ENCODE measurements around the gene CNTN1.
"Not testable (repeated sequence)": the region's sequence is repeated elsewhere in the genome, so short reads cannot be mapped to it uniquely, and the experiment has no call there.

CNTN1 gene

DNA sequence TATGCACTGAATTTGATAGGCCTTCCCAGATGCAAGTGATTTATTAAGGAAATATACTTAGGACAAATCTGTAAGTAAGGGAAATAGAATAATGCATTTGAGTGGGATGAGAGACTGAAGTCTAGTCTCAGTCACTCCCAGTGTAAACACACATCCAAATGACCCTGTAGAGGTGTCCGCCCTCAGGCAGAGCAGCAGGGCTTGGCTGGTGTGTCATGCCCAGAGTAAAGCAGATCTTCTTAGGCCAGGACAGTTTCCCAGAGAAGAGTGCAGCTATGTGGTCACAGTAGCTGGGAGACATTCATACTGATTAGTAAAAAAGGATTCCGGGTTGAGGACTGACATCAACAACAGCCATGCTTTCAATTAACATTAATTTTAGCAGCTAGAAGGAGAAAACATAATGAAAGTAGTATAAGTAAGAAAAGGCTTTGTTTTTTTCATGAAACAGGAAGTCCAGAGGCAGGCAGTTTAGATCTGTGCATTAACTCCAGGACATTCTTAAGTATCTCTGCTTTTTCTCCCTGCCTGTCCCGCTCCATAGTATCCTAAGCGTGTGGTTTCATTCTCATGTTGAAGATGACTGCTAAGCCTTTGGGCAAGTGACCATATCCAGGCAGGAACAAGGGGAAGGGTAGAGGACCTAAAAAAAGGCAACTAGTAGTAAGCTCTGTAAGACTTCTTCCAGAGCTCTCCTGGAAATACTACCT is 35.7 kb downstream of the CNTN1 start:
- Histone ChIP-seq H3K36me3 (ENCODE audit: control insufficient read depth in 2 of 2, insufficient read depth in 2 of 2, low read length in 2 of 2) (no peaks in the 10 kb centered on the region), H3K4me3 (ENCODE audit: low read length in 2 of 2) (no peak overlapping the region), H3K27ac (ENCODE audit: low read depth in 2 of 2, low read length in 2 of 2) (no peak overlapping the region), H3K9ac (ENCODE audit: low read depth in 1 of 2, low read length in 2 of 2) (no peak overlapping the region), H3K4me1 (ENCODE audit: control insufficient read depth in 2 of 2, insufficient read depth in 2 of 2, low read length in 2 of 2) (no peaks in the 10 kb centered on the region), H3K27me3 (ENCODE audit: control insufficient read depth in 2 of 2, insufficient read depth in 2 of 2, low read length in 2 of 2) (no peaks in the 10 kb centered on the region), H3K9me3 (ENCODE audit: control insufficient read depth in 2 of 2, low read length in 2 of 2) (no peaks in the 10 kb centered on the region)

DNA sequence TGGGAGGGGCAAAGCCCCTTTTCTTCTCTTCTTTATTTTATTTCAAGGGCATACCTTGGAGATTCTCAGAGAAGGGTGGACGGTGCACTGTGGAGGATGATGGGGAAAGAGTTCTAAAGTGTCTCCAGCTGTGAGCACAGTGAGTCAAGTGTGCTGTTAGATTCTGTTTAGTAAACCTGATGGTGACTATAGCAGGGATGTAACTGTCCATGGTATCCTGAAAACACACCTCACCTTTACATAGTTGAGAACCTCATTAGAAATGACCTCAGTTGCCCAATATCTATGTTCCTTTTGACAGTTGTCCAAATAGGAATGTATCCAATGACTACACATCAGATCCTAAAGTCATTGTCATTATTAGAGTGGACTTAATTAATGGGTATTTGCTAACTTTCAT is 38.0 kb downstream of the CNTN1 start:
- Histone ChIP-seq H3K4me3 (ENCODE audit: low read length in 2 of 2) (no peak overlapping the region), H3K27ac (ENCODE audit: low read depth in 2 of 2, low read length in 2 of 2) (no peak overlapping the region), H3K9ac (ENCODE audit: low read depth in 1 of 2, low read length in 2 of 2) (no peak overlapping the region), H3K9me3 (ENCODE audit: control insufficient read depth in 2 of 2, low read length in 2 of 2) (no peaks in the 10 kb centered on the region), H3K27me3 (ENCODE audit: control insufficient read depth in 2 of 2, insufficient read depth in 2 of 2, low read length in 2 of 2) (no peaks in the 10 kb centered on the region), H3K36me3 (ENCODE audit: control insufficient read depth in 2 of 2, insufficient read depth in 2 of 2, low read length in 2 of 2) (no peaks in the 10 kb centered on the region), H3K4me1 (ENCODE audit: control insufficient read depth in 2 of 2, insufficient read depth in 2 of 2, low read length in 2 of 2) (no peaks in the 10 kb centered on the region)

DNA sequence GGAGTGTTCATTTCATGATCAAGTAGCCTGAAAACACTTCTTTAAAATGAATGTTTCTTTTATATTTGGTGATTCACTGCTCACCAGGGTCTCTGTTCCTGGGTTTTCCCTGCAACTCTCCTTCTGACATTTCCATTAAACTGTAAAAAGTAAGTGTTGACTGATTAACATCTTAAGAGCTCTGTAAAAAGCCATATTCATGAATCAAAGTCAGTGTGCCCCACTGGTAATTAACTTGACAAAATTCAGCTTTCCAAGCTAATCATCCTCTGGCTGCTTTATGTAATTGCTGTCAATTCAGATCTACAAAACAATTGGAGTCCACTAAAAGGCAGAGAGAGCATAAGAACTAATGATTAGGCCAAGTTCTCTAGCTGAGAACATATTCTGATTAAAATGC is 41.6 kb downstream of the CNTN1 start:
- Histone ChIP-seq H3K9ac (ENCODE audit: low read depth in 1 of 2, low read length in 2 of 2) (no peak overlapping the region), H3K27me3 (ENCODE audit: control insufficient read depth in 2 of 2, insufficient read depth in 2 of 2, low read length in 2 of 2) (no peaks in the 10 kb centered on the region), H3K27ac (ENCODE audit: low read depth in 2 of 2, low read length in 2 of 2) (no peak overlapping the region), H3K4me1 (ENCODE audit: control insufficient read depth in 2 of 2, insufficient read depth in 2 of 2, low read length in 2 of 2) (no peaks in the 10 kb centered on the region), H3K9me3 (ENCODE audit: control insufficient read depth in 2 of 2, low read length in 2 of 2) (no peaks in the 10 kb centered on the region), H3K36me3 (ENCODE audit: control insufficient read depth in 2 of 2, insufficient read depth in 2 of 2, low read length in 2 of 2) (no peaks in the 10 kb centered on the region), H3K4me3 (ENCODE audit: low read length in 2 of 2) (no peak overlapping the region)

DNA sequence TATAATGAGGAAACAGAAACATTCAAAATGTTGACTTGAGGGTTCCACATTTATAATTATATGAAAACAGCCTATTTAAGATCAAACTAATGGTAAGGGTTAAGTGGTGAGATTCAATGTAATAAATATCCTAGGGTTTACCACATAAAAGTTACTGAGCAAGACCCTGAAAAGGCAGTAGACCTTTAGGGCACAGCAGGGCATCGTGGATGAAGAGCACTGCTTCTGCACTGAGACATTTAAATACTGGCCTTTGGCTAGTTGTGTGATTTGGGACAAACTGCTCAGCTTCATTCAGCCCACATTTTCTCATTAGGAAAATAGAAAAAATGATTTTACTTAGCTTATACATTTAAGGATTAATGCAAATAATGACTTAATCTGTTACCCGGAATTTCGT is 42.0 kb downstream of the CNTN1 start:
- Histone ChIP-seq H3K9ac (ENCODE audit: low read depth in 1 of 2, low read length in 2 of 2) (no peak overlapping the region), H3K9me3 (ENCODE audit: control insufficient read depth in 2 of 2, low read length in 2 of 2) (no peaks in the 10 kb centered on the region), H3K4me1 (ENCODE audit: control insufficient read depth in 2 of 2, insufficient read depth in 2 of 2, low read length in 2 of 2) (no peaks in the 10 kb centered on the region), H3K36me3 (ENCODE audit: control insufficient read depth in 2 of 2, insufficient read depth in 2 of 2, low read length in 2 of 2) (no peaks in the 10 kb centered on the region), H3K4me3 (ENCODE audit: low read length in 2 of 2) (no peak overlapping the region), H3K27me3 (ENCODE audit: control insufficient read depth in 2 of 2, insufficient read depth in 2 of 2, low read length in 2 of 2) (no peaks in the 10 kb centered on the region), H3K27ac (ENCODE audit: low read depth in 2 of 2, low read length in 2 of 2) (no peak overlapping the region)

DNA sequence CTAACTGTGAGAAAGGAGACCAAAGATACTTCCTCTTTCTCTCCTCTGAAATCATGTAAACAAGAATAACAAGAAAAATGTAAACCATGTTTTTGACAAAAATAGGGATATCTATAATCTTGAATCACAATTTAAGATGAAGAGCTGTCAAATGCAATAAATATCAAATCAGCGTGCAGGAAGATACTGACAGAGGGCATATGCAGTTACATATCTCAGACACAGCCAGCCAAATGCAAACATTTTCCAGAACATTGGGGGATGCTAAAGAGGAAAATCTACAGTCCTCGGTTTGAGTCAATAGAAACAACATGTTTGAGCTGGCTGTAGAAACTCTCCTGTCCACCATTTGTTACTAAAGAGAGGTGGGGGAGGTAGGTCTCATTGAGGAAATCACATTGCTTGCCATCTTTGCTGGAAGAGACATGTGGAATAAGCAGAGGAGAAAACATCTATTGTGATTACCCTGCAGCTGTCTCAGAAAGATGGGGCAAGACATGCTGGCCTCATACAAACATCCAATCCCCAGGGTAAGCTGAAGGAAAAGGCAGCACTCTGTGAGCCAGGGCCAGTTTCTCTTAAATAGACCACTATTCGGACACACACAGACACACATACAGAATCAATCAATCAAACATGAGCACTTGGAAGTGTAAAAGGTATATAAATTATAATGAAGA is 43.5 kb downstream of the CNTN1 start:
- H3K9ac ChIP-seq (ENCODE audit: low read depth in 1 of 2, low read length in 2 of 2) = no peak overlapping the region
- H3K4me1 ChIP-seq (ENCODE audit: control insufficient read depth in 2 of 2, insufficient read depth in 2 of 2, low read length in 2 of 2) = no peaks in the 10 kb centered on the region
- H3K9me3 ChIP-seq (ENCODE audit: control insufficient read depth in 2 of 2, low read length in 2 of 2) = no peaks in the 10 kb centered on the region
- no peak overlapping the region for H3K27ac ChIP-seq (ENCODE audit: low read depth in 2 of 2, low read length in 2 of 2)
- H3K36me3 ChIP-seq (ENCODE audit: control insufficient read depth in 2 of 2, insufficient read depth in 2 of 2, low read length in 2 of 2) = no peaks in the 10 kb centered on the region
- H3K4me3 ChIP-seq (ENCODE audit: low read length in 2 of 2) = no peak overlapping the region
- H3K27me3 ChIP-seq (ENCODE audit: control insufficient read depth in 2 of 2, insufficient read depth in 2 of 2, low read length in 2 of 2) = no peaks in the 10 kb centered on the region

- H3K36me3 ChIP-seq (ENCODE audit: control insufficient read depth in 2 of 2, insufficient read depth in 2 of 2, low read length in 2 of 2); H3K4me1 ChIP-seq (ENCODE audit: control insufficient read depth in 2 of 2, insufficient read depth in 2 of 2, low read length in 2 of 2); H3K27ac ChIP-seq (ENCODE audit: low read depth in 2 of 2, low read length in 2 of 2); H3K27me3 ChIP-seq (ENCODE audit: control insufficient read depth in 2 of 2, insufficient read depth in 2 of 2, low read length in 2 of 2); H3K9me3 ChIP-seq (ENCODE audit: control insufficient read depth in 2 of 2, low read length in 2 of 2); H3K9ac ChIP-seq (ENCODE audit: low read depth in 1 of 2, low read length in 2 of 2); H3K4me3 ChIP-seq (ENCODE audit: low read length in 2 of 2): not testable (repeated sequence)
Observed at GRCh38 chr12:40737416-40737815, 45.2 kb downstream of the CNTN1 start.

DNA sequence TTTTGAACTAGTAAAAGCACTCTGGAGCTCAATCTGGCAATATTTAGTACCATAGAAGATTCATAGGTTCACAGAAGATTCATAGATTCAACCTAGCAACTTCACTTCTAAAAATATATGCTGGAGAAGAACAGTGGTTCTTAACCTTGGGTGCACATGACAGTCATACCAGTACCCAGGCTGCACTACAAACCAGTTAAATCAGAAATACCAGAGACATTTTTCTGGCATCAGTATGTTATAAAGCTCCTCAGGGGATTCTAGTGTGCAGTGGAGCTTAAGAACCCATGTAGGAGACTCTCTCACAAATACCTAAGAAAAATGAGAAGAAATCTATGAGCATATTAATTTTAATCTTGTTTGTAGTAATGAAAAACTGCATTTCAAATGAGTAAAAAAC is 46.6 kb downstream of the CNTN1 start:
- no peaks in the 10 kb centered on the region for H3K36me3 ChIP-seq (ENCODE audit: control insufficient read depth in 2 of 2, insufficient read depth in 2 of 2, low read length in 2 of 2)
- H3K27ac ChIP-seq (ENCODE audit: low read depth in 2 of 2, low read length in 2 of 2) = no peak overlapping the region
- H3K4me3 ChIP-seq (ENCODE audit: low read length in 2 of 2) = no peak overlapping the region
- no peaks in the 10 kb centered on the region for H3K9me3 ChIP-seq (ENCODE audit: control insufficient read depth in 2 of 2, low read length in 2 of 2)
- no peak overlapping the region for H3K9ac ChIP-seq (ENCODE audit: low read depth in 1 of 2, low read length in 2 of 2)
- H3K27me3 ChIP-seq (ENCODE audit: control insufficient read depth in 2 of 2, insufficient read depth in 2 of 2, low read length in 2 of 2) = no peaks in the 10 kb centered on the region
- H3K4me1 ChIP-seq (ENCODE audit: control insufficient read depth in 2 of 2, insufficient read depth in 2 of 2, low read length in 2 of 2) = no peaks in the 10 kb centered on the region

GRCh38 chr12:40742041-40742440 is 49.8 kb downstream of the CNTN1 start:
- Histone ChIP-seq H3K9ac (ENCODE audit: low read depth in 1 of 2, low read length in 2 of 2) (no peak overlapping the region), H3K9me3 (ENCODE audit: control insufficient read depth in 2 of 2, low read length in 2 of 2) (no peaks in the 10 kb centered on the region), H3K27ac (ENCODE audit: low read depth in 2 of 2, low read length in 2 of 2) (no peak overlapping the region), H3K4me3 (ENCODE audit: low read length in 2 of 2) (no peak overlapping the region), H3K27me3 (ENCODE audit: control insufficient read depth in 2 of 2, insufficient read depth in 2 of 2, low read length in 2 of 2) (no peaks in the 10 kb centered on the region), H3K36me3 (ENCODE audit: control insufficient read depth in 2 of 2, insufficient read depth in 2 of 2, low read length in 2 of 2) (no peaks in the 10 kb centered on the region), H3K4me1 (ENCODE audit: control insufficient read depth in 2 of 2, insufficient read depth in 2 of 2, low read length in 2 of 2) (no peaks in the 10 kb centered on the region)

DNA sequence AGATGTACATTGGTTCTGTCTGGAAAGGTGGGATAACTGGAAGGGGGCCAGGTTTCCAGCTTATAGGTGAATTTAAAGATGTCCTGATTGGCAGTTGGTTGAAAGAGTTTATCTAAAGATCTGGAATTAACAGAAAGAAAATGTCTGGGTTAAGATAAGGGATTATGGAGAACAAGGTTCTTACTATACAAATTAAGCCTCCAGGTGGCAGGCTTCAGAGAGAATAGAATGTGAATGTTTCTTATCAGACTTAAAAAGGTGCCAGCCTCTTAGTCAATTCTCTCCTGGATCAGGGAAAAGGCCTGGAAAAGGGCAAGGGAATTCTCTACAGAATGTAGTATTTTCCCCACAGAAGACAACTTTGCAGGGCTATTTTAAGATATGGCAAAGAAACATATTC is 53.1 kb downstream of the CNTN1 start:
- Histone ChIP-seq H3K9me3 (ENCODE audit: control insufficient read depth in 2 of 2, low read length in 2 of 2) (no peaks in the 10 kb centered on the region), H3K9ac (ENCODE audit: low read depth in 1 of 2, low read length in 2 of 2) (no peak overlapping the region), H3K4me3 (ENCODE audit: low read length in 2 of 2) (no peak overlapping the region), H3K27me3 (ENCODE audit: control insufficient read depth in 2 of 2, insufficient read depth in 2 of 2, low read length in 2 of 2) (no peaks in the 10 kb centered on the region), H3K27ac (ENCODE audit: low read depth in 2 of 2, low read length in 2 of 2) (no peak overlapping the region), H3K36me3 (ENCODE audit: control insufficient read depth in 2 of 2, insufficient read depth in 2 of 2, low read length in 2 of 2) (no peaks in the 10 kb centered on the region), H3K4me1 (ENCODE audit: control insufficient read depth in 2 of 2, insufficient read depth in 2 of 2, low read length in 2 of 2) (no peaks in the 10 kb centered on the region)

GRCh38 chr12:40749863-40750262 is 57.6 kb downstream of the CNTN1 start:
- Histone ChIP-seq H3K9me3 (ENCODE audit: control insufficient read depth in 2 of 2, low read length in 2 of 2) (no peaks in the 10 kb centered on the region), H3K27ac (ENCODE audit: low read depth in 2 of 2, low read length in 2 of 2) (no peak overlapping the region), H3K27me3 (ENCODE audit: control insufficient read depth in 2 of 2, insufficient read depth in 2 of 2, low read length in 2 of 2) (no peaks in the 10 kb centered on the region), H3K4me3 (ENCODE audit: low read length in 2 of 2) (no peak overlapping the region), H3K36me3 (ENCODE audit: control insufficient read depth in 2 of 2, insufficient read depth in 2 of 2, low read length in 2 of 2) (no peaks in the 10 kb centered on the region), H3K4me1 (ENCODE audit: control insufficient read depth in 2 of 2, insufficient read depth in 2 of 2, low read length in 2 of 2) (no peaks in the 10 kb centered on the region), H3K9ac (ENCODE audit: low read depth in 1 of 2, low read length in 2 of 2) (no peak overlapping the region)
